HG03460 (cell line): ENCODE results near the gene TMA7B.

Source experiments
- ATAC-seq: cut with Tn5 transposase; IDR thresholded peaks from one replicate; pipeline ENCODE4 v1.9.1; 2021; ENCODE audit not compliant: unreplicated experiment

TMA7B gene

GRCh38 chr22:39997939-39998726 lies 37.9 kb downstream of the TMA7B start:
- ATAC-seq = no peak

GRCh38 chr22:39999144-39999757 lies 39.1 kb downstream of the TMA7B start:
- no peak for ATAC-seq

DNA sequence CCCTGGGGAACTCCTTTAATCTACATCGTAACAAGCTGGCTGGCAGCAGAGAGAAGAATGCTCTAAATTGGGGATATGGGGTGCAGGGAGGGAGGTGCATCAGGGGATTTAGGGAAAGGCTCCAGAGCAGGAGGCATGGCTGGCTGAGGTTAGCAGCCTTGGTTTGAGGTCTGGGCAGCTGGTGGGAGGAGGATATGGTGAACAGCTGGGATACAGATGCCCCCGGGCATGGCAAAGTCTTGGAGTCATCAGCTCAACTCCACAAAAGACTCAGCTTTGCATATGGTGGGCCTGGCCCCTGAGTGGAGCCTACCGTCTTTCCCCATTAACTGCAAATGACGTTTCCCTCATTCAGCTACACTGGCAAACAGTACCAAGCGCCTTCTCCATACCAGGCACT lies 40.0 kb downstream of the TMA7B start:
- ATAC-seq = no peak

DNA sequence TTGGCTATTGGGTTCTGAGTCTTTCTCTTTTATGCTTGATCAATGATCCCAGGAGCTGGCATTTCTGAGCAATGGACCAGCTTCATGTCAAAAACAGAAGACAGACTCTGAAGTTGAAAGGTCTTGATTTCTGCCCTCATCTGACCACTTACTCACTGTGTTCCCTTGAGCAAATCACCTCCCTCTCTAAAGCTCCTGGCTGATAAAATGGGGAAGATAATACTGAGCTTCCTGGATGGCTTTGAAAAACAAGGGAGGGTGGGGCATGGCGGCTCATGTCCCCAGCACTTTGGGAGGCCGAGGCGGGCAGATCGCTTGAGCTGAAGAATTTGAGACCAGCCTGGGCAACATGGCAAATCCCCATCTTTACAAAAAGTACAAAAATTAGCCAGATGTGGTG lies 40.9 kb downstream of the TMA7B start:
- ATAC-seq = no peak

DNA sequence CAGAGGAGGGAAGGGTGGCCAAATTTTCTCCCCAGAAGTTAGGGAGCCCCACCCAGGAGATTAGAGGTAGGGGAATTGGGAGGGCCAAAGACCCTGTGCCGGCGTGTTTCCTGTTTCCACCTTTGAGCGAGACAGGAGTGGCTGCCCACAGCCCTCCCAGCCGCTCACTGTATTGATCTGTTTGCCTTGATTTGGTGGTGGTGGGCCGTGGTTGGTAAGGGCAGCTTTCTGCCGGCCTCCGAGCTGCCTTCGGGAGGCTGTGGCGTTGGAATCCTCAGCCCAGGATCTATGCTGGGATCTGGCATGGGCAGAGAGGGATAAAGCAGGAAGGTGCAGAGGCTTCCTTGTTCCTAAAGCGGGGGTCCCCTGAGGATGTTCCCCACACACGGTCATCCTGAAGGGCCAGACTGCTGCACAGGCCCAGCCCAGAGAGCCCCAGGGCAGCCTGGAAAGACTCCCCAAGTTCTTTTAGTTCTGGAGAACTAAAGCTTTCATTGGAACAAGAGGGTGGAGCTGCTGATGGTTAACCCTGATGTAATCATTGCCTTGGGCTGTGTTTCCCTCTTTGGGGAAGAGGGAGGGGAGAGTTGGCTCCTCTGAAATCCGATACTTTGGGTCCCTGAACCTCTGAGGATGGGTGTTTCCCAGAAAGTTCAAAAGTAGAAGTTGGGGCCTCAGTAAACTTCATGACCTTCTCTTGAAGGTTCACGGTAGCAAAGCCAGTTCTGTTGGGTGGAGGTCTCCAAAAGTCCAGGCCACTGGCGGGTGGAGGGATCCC lies 41.8 kb downstream of the TMA7B start:
- ATAC-seq = no peak

DNA sequence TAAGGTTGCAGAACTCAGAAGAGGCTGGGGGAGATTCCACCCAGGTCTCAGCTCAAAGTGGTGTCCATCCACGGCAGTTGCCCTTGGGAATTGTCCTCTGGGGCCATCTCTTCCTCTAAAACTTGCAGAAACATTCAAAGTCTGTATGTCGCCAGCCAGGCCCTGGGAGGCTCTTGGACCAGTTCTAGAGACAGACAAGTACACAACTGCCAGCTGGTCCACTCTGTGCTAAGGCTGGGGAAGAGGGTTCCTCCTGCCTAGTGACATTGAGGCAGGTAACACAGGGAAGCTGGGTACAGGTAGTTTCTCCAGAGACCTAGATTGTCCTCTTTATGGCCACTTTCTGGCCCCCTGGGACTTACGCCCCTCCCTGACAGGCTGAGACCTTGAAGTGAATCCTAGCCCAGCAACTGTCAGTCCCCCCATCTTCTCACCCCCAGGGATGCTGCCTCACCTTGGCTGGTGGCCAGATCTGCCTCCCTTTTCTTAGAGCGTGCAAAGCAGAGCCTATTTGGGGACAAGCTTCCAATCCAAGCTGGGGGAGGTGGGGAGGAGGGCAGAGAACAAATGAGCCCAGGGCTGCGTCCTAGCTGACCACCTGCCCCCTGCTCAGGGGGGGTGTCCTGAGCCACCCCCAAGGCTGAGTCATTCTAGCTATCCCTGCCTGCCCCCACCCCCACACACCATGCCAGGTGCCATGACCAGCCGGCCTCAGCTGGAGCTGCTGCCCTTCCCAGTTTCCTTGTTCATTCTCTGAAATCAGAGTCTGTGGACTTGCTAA lies 42.9 kb downstream of the TMA7B start:
- no peak for ATAC-seq

- ATAC-seq = no peak
Measured at GRCh38 chr22:40004836-40005235, 44.6 kb downstream of the TMA7B start.

DNA sequence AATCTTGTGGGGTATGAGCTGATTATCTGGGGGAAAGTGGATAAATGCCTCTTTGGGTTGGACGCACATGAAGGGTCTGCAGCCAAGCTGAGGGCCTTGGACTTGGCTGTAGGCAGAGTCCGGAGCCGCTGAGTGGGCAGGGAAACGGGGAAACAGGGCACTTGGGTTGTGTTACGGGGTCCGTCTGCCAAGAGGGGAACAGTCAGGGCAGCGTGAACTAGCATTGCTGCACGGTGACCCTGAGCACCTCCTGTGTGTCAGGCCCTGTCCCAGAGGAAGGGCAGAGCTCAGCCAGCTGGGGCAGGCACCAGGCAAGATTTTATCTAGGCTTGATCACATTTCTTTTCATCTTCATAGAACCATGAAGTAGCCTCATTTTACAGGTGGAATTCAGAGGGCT lies 46.4 kb downstream of the TMA7B start:
- ATAC-seq = no peak

DNA sequence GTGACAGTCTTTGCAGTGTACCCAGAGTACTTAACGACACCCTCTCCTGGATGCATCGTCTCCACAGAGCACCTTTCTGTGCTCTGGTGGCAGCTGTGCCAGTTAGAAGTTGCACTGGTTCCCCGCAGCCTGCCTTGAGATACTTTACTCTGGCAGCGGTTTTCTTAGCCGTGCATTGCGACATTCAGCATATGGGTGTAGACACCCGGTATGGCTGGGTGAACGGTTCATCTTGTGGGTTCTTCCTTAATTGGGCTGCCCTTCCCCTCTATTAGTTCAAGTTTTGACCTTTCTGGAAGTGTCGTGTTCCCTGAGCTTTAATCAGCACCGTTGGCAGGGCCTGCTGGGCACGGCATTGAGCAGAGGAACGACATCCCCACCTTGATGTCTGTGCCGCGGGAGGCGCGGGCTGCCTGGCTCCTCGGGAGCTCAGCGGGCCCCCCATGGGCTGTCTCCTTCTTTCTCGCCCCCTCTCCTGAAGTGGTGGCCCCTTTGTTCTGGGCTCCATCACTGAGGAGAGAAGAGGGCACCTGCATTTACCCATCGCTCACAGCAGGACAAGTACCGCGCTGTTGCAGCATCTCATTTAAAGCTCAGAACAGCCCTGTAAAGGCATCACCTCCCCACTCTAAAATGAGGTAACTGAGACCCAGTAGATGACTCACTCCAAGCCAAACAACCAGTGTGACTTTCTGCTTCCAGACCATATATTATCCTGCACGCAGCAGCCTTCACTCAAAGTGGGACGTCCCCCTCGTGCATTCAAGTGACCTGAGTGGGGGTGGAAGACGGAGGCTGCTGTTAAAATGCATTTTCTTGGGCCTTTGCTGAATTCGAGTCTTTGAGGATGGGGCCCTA lies 47.9 kb downstream of the TMA7B start:
- ATAC-seq = no peak

- ATAC-seq = no peak
Measured at GRCh38 chr22:40008726-40009291, 48.6 kb downstream of the TMA7B start.

DNA sequence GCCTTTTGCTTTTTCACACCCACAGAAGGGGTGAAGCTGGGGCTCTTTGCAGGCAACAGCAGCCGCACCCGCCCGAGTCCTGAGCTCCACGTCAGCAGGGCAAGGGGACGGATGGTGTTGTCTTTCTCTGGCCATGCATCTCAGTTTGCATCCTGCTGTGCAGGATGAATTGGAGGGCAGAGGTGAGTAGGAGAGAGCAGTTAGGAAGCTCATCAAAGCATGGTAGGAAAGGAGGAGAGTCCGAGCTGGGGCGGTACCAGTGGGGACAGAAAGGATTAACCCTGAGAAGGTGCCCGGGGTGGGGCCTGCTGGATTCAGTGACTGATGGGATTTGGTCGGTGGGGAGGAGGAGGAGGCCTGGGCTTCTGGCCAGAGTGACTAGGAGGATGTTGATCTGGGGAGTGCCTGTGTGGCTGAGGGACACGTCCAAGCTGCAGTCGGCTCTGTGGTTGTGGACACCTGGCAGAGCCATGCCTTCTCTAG lies 49.1 kb downstream of the TMA7B start:
- no peak for ATAC-seq

DNA sequence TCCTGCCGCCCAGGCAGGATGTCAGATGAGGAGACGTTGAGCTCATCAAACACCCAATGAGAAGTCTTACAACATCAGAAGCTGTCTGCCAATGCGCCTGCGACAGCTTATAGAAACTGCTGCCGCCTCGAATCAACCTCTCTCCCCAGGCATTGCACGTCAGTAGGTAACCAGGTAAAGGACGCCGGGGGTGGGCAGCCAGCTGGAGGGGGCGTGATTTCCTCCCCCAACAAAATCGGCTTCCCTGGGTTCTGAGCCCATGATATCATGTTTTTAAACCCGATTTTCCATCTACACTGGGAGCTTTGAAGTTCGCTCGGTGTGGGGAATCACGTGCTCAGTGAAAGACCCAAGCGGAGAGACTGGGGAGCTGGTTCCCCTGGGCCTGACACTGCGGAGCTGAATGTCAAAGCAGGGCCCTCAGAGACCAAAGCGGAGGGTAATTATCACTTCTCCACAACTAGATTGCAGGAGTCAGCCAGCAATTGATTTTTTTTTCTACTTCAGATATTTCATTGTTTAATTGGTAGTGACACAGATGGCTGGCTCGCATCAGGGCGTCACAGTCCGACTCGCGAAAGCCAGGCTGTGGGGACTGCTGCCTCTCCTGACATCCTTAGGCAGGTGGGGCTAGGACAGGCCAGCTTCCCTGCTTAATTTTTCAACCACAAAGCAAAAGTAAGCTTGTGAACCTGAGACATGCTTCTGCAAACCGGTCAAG lies 49.9 kb downstream of the TMA7B start:
- no peak for ATAC-seq

DNA sequence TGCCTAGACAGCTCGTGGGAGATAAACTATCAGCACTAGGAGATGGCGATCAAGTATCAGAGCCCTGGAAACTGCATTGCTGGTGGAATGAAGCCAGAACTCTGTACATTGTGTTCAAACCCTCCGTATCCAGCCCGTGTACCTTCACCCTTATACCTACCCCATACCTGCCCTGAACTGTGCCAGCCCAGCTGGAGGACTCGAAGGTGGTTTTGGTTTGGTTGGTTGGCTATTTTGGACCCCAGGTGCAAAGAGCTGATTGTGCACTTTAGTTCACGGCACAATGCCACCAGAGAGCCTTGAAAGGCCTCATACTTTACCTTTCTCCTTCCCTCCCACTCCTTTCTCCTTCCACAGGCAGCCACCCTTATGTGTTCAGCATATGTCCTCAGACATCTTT lies 50.5 kb downstream of the TMA7B start:
- ATAC-seq = no peak
